GF-D8 (cell line): Measurements from ENCODE around the gene UBL3.

Experiments used
- DNase-seq: peaks from one replicate; lab custom pipeline; 2025; lab: John Stamatoyannopoulos, UW

Gene UBL3

GRCh38 chr13:29754473-29754806 lies 96.0 kb downstream of the UBL3 start:
- no peak for DNase-seq

DNA sequence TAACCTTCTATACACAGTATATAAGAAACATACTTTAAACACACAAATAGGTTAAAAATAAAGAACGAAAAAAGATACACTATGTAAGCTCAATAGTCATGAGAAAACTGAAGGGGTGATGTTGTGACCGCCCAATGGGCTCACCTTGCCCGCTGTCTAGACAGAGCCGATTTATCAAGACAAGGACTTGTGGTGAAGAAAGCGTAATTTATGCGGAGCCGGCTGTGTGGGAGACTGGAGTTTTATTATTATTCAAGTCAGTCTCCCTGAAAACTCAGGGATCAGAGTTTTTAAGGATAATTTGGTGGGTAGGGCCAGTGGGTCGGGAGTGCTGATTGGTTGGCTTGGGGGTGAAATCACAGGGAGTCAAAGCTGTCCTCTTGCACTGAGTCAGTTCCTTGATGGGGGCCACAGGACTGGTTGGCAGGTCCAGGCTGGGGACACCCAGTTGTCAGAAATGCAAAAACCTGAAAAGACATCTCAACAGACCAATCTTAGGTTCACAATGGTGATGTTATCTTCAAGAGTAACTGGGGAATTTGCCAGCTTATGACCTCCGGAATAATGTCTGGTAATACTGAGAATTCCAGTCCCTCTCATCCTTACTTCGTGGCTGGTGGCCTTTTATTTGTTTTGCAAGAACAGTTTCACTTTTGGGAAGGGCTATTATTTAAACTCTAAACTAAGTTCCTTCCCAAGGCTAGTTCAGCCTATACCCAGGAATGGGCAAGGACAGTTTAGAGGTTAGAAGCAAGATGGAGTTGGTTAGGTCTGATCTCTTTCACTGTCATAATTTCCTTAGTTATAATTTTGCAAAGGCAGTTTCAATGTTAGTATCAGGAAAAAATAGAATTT lies 96.6 kb downstream of the UBL3 start:
- DNase-seq: no peak

DNA sequence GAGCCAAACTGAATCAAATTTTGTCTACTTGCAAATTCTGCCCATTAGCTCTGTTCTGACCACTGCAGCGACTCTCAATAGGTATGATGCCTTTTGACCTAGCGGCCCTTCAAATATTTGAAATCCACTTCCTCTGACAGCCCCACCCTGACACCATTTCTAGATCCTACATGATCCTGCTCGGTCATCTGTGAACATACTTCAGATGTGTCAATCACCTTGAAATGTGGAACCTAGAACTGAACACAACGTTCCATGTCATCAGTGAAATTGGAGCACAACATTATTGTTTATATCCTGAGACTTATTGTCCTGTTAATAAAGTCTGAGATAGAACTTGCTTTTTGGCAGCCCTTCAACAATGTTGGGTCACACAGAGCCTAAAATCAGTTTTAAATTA lies 98.2 kb downstream of the UBL3 start:
- DNase-seq: no peak

GRCh38 chr13:29750183-29750530 lies 100.3 kb downstream of the UBL3 start:
- no peak for DNase-seq

DNA sequence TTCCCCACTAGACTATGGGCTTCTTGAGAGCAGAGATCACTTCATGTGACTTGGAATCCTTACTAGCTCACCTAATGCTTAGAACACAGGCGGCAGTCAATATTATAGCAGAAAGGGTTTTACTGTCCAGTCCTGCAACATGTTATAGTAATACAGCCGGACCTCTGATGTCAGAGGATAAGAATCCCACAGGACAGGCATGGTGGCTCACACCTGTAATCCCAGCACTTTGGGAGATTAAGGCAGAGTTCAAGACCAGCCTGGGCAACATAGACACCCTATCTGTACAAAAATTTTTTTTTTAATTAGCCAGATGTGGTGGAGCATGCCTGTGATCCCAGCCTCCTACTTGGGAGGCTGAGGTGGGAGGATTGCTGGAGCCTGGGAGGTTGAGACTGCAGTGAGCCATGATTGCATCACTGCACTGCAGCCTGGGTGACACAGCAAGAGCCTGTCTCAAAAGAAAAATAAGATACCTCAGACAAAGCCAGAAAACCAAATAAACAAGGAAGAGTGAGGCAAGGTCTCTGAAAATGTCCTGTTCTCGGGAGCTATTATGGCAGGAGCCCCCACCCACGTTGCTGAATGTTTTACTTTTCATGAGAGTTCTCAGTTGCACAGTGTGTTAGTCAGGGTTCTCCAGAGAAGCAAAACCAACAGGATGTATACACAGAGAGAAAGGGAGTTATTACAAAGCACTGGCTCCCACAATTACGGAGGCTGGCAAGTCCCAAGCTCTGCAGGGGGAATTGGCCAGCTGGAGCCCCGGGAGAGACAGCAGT lies 100.8 kb downstream of the UBL3 start:
- DNase-seq: no peak

- DNase-seq: no peak
Measured at GRCh38 chr13:29748097-29748496, 102.3 kb downstream of the UBL3 start.

DNA sequence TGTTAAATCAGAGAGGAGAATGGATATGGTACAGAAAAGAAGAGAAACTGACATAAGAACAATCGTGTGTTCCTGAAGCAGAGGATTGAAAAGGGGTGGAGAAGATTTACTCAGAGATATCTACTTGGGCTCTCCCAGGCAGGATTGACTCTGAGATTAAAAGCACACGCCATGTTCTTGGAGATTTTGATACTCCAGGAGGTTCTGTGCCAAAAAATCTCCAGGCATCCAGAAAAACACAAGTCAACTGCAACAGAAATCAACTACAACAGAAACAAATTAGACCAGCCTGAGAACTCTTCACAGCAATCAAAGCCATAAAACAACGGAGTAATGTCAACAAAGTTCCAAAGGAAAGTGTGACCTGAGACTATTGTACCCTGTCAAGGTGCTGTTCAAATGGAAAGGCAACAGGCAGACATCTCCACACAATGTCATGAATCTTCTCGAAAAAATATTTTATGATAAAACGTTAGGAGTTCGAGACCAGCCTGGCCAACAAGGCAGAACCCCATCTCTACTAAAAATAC lies 104.2 kb downstream of the UBL3 start:
- DNase-seq: no peak

- no peak for DNase-seq
Measured at GRCh38 chr13:29745704-29746103, 104.7 kb downstream of the UBL3 start.

GRCh38 chr13:29743201-29743786 lies 107.1 kb downstream of the UBL3 start:
- DNase-seq: no peak

GRCh38 chr13:29740961-29741360 lies 109.5 kb downstream of the UBL3 start:
- DNase-seq: no peak

- DNase-seq: no peak
Measured at GRCh38 chr13:29737061-29737460, 113.4 kb downstream of the UBL3 start.

DNA sequence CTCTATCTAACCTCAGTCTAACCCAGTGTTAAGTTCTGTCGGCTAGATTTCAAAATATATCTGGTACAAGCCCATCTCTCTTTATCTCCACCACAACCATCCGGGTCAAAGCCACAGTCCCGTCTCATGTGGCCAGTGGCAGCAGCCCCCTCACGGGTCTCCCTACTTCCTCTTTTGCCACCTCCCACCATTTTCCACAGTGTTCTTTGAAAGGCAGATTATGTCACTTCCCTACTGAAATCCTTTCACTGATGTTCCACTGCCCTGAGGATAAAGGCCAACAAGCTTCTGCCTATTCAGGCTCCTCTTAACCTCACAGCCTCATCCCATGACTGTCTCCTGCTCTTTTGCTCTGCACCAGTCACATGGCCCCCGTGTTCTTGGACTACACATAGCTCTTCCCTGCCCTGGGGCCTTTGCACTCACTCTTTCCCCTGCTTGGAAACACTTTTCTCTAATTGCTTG lies 117.2 kb downstream of the UBL3 start:
- peak; percentile 95 for DNase-seq

GRCh38 chr13:29730253-29730652 lies 120.2 kb downstream of the UBL3 start:
- DNase-seq: no peak

DNA sequence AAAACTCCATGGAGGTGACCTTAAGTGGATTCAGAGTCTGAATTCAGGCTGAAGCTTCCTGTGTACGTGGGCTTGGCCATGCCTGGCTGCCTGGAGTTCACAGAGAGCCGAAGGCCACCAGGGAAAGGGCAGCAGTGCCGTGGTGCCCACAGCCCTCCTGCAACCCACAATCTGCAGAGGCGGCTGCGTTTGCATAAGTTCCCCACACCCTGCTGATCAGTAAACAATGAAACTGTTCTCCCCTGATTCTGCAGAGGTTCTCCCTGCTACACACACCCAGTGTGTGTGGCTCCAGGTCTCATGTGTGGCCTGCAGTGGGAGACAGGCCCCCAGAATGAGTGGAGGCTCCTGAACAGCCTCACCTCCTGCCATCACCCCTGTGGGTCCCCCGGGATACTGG lies 128.0 kb downstream of the UBL3 start:
- no peak for DNase-seq

GRCh38 chr13:29721766-29722165 lies 128.7 kb downstream of the UBL3 start:
- no peak for DNase-seq

DNA sequence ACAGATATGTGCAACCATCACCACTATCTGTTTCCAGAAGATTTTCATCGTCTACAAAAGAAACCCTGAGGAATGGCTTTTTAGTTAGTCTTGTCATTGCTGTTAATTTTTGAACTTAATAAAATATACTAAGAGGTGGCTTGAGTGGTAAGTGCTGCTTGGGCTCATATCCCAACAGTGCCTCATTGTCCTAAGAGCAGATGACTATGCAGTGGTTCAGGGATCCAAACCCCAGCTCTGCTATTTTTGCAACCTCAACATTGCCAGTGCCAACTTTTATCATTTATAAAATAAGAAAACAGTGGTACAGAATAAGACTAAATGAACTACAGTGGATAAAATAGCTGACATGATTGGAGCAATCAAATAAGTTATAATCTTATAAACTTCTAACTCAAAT lies 131.7 kb downstream of the UBL3 start:
- DNase-seq: no peak

GRCh38 chr13:29716493-29716892 lies 133.9 kb downstream of the UBL3 start:
- DNase-seq: no peak
